Hematopoietic multipotent progenitor cell (in vitro differentiated cells): ENCODE results near the gene ZNF280B. TPM values are rescaled to one million over a fixed set of nuclear protein-coding genes. Genes with fewer than 3 reads are reported as not detected.
"Not testable (repeated sequence)": the region's sequence is repeated elsewhere in the genome, so short reads cannot be mapped to it uniquely, and the experiment has no call there.

Experiments
- DNase-seq, 3 donors: peaks; one replicate each; pipeline ENCODE4 v3.0.0-alpha.2; 2011 to 2015; ENCODE audit warnings: low read depth in 2 of 3, low spot score in 2 of 3
- total RNA-seq: library from RNA; depleted of rRNA; stranded (reverse); fragments of >200 nt; gene quantifications from one replicate; pipeline ENCODE4 v1.2.3, GENCODE V29; 2012

The ZNF280B gene
- total RNA-seq, 1 donor, result 0.81 TPM

DNA sequence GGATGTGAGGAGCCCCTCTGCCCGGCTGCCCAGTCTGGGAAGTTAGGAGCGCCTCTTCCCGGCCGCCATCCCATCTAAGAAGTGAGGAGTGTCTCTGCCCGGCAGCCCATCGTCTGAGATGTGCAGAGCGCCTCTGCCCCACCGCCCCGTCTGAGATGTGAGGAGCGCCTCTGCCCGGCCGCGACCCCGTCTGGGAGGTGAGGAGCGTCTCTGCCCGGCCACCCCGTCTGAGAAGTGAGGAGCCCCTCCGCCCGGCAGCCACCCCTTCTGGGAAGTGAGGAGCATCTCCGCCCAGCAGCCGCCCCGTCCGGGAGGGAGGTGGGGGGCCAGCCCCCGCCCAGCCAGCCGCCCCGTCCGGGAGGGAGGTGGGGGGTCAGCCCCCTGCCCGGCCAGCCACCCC is 66.9 kb downstream of the ZNF280B start:
- not testable (repeated sequence) for DNase-seq

DNA sequence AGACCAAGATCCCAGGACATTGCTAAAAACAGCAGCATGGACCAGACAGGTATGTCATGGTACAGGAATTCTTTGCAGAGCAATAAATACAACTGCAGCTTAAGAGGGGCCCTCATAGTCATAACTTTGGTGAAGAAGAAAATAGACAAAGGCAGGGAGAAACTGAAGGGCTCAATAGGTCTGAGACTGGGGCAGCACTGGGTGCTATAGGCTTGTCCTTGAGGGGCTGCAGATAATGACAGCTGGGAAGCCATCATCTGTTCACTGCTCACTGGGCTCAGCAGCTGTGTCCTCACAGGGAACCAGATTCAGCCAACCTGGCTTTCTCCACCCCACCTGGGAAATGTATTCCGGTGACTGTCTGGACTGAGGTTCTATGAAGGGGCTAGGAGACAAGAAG is 68.4 kb downstream of the ZNF280B start:
- DNase-seq, result no peak

Other genes starting within 250 kb of the ZNF280B start
- not detected for gene ZNF280A, start 11.5 kb upstream of the ZNF280B start, total RNA-seq
- under 0.01 TPM for gene PRAME, start 50.5 kb upstream of the ZNF280B start, total RNA-seq
- gene GGTLC2, start 135.9 kb upstream of the ZNF280B start, total RNA-seq, result not detected